ENCODE results near the gene TPRG1. TPM values are rescaled to one million over a fixed set of nuclear protein-coding genes. Genes with fewer than 3 reads are reported as not detected.

TPRG1 gene
- total and polyA plus RNA-seq, 2 of the 4 experiments (the other 2 are of a cell fraction): 0.17 TPM; not detected in 1

DNA sequence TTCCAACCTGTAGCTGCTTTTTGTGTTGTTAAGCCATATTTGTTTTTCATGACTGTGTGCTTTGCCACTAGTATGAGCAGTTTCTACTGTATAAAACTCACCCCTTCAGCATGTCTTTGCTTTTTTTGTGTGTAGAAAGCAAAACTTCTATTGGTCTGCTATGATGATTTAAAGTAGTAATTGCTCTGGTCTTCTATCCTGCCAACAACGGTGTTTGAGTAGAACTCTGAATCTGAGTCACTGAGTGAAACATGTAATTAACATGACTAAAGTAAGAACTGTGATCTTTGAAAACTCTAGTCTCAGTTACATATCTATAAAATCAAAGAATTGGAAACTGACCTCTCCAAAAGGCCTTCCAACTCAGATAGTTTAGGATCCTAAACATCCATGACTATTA lies 133.6 kb downstream of the TPRG1 start:
- no peak overlapping the region for H3K4me2 ChIP-seq (ENCODE audit: low read depth, low read length)
- H3K9ac ChIP-seq (ENCODE audit: low read depth, low read length): no peak overlapping the region
- BruUV-seq (replicated peaks): no TSS peak
- no peak overlapping the region for H3K18ac ChIP-seq (ENCODE audit: low read depth, low read length)
- H4K91ac ChIP-seq (ENCODE audit: insufficient read depth, low read depth, low read length): no peak overlapping the region
- no peak overlapping the region for H2BK120ac ChIP-seq (ENCODE audit: low read depth, low read length)
- H2BK15ac ChIP-seq (ENCODE audit: low read depth, low read length): no peak overlapping the region
- no peak overlapping the region for H3K4ac ChIP-seq (ENCODE audit: low read depth, low read length)
- H2AFZ ChIP-seq (replicated peaks; ENCODE audit: low read length, poor library complexity): no peak overlapping the region
- no peaks in the 10 kb centered on the region for H3K79me1 ChIP-seq (ENCODE audit: low read depth in 1 of 2, low read length in 2 of 2)
- no CpG with 5 or more reads among the region's 1 CpG for WGBS, 2 experiments (ENCODE audit: extremely low coverage in 2 of 2, insufficient read length in 1 of 2)
- DNase-seq (no peak), ATAC-seq (ENCODE audit: low read depth) (no peak)
- H3K4me3 ChIP-seq (ENCODE audit: insufficient read depth, low read depth, low read length): no peak overlapping the region
- no peak overlapping the region for H4K5ac ChIP-seq (ENCODE audit: low read depth, low read length)
- no peak overlapping the region for H3K27ac ChIP-seq (ENCODE audit: insufficient read depth, low read length)
- no peak overlapping the region for H3K14ac ChIP-seq (replicated peaks; ENCODE audit: low read depth, low read length)
- in situ Hi-C loops (cut with MboI; ENCODE audit: low sequenced_read_pairs) (no loop called here), dilution Hi-C loops (cut with HindIII; ENCODE audit: low sequenced_read_pairs, unreplicated experiment) (no loop called here), intact Hi-C loops (cut with micrococcal nuclease) (no loop called here)
- H3K4me1 ChIP-seq (ENCODE audit: control insufficient read depth, insufficient read depth, low read length): no peaks in the 10 kb centered on the region
- TF ChIP-seq RCOR1 (IDR thresholded peaks at IDR 0.05; ENCODE audit: insufficient replicate concordance, low read length) (no peak), POLR2A (IDR thresholded peaks at IDR 0.05; ENCODE audit: low read depth, low read length) (no peak), BHLHE40 (IDR thresholded peaks at IDR 0.05; ENCODE audit: low read depth, low read length) (no peak), FOS (IDR thresholded peaks at IDR 0.05; ENCODE audit: low read depth, low read length) (no peak)
- H3K56ac ChIP-seq (ENCODE audit: extremely low read depth, insufficient read depth, low read length): no peak overlapping the region
- H4K8ac ChIP-seq (ENCODE audit: low read depth in 2 of 2, low read length in 2 of 2): no peak overlapping the region
- H3K27me3 ChIP-seq (ENCODE audit: control insufficient read depth, insufficient read depth, low read length): no peaks in the 10 kb centered on the region
- no peaks in the 10 kb centered on the region for H3K36me3 ChIP-seq (ENCODE audit: control insufficient read depth, insufficient read depth, low read length)
- no peak overlapping the region for H2AK9ac ChIP-seq (replicated peaks; ENCODE audit: low read depth, low read length, poor library complexity)
- H4K20me1 ChIP-seq (ENCODE audit: insufficient read depth, low read length): no peaks in the 10 kb centered on the region
- ChIA-PET POLR2A (ENCODE audit: unreplicated experiment) (no interaction called here), CTCF (no interaction called here)
- H3K9me3 ChIP-seq (ENCODE audit: control insufficient read depth, insufficient read depth, low read length): no peaks in the 10 kb centered on the region
- no peak overlapping the region for H2AK5ac ChIP-seq (ENCODE audit: low read depth, low read length)
- H2BK5ac ChIP-seq (ENCODE audit: low read depth, low read length, poor library complexity, severe bottlenecking): no peak overlapping the region
- H3K9me1 ChIP-seq (ENCODE audit: insufficient read depth, low read length): no peaks in the 10 kb centered on the region
- H2BK20ac ChIP-seq (ENCODE audit: low read depth, low read length): no peak overlapping the region
- H3K23ac ChIP-seq (ENCODE audit: low read depth, low read length): no peak overlapping the region
